ENCODE results near the gene TAOK2. TPM values are rescaled to one million over a fixed set of nuclear protein-coding genes. Genes with fewer than 3 reads are reported as not detected.

The TAOK2 gene
- total and polyA plus RNA-seq, 2 of the 13 experiments (the other 11 are each of a cell fraction or from before 2014, with no cell fraction given): 17.4 to 43.2 TPM

DNA sequence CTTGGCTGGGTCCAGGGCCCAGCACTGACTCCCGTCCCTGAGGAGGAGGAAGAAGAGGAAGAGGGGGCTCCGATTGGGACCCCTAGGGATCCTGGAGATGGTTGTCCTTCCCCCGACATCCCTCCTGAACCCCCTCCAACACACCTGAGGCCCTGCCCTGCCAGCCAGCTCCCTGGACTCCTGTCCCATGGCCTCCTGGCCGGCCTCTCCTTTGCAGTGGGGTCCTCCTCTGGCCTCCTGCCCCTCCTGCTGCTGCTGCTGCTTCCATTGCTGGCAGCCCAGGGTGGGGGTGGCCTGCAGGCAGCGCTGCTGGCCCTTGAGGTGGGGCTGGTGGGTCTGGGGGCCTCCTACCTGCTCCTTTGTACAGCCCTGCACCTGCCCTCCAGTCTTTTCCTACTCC lies 13.3 kb downstream of the TAOK2 start:
- WGBS (ENCODE audit: low lambda C conversion rate): 100% methylated on average over 3 of the region's 5 CpGs
- BruUV-seq (replicated peaks): no TSS peak
- Histone ChIP-seq H2AFZ (ENCODE audit: low read length) (no peak overlapping the region), H3K27me3 (ENCODE audit: control insufficient read depth in 1 of 2, insufficient read depth in 2 of 2, low read length in 2 of 2) (no peaks in the 10 kb centered on the region), H3K9me3 (ENCODE audit: low read length) (no peaks in the 10 kb centered on the region), H3K4me1 (ENCODE audit: insufficient read depth, low read length) (no peaks in the 10 kb centered on the region), H3K4me2 (ENCODE audit: low read depth, low read length) (no peak overlapping the region), H3K36me3 (replicated peaks in 1 of 2; ENCODE audit: control insufficient read depth in 1 of 2, insufficient read depth in 2 of 2, low read length in 2 of 2) (peaks cover 53 to 94% of the 10 kb centered on the region in 2 experiments), H3K27ac (ENCODE audit: extremely low read length, insufficient read depth, low read length) (no peak overlapping the region), H3K9ac (ENCODE audit: insufficient read depth, low read depth, low read length) (no peak overlapping the region), H3K4me3 (replicated peaks in 1 of 3; ENCODE audit: insufficient read depth in 1 of 3, low read depth in 2 of 3, low read length in 3 of 3) (no peak overlapping the region), H3K79me2 (ENCODE audit: insufficient read depth, low read length) (no peaks in the 10 kb centered on the region), H4K20me1 (ENCODE audit: insufficient read depth, low read length) (no peaks in the 10 kb centered on the region)
- ChIA-PET POLR2A (interaction anchor here (1.0 kb wide), 1 partner anchor 14 kb away, joined by 3 read pairs; the partner anchor contains the start of gene TAOK2), CTCF (ENCODE audit: low intra/inter-chr PET ratio, low total read pairs) (no interaction called here)
- FAIRE-seq (no peak), DNase-seq (ENCODE audit: low spot score) (no peak), ATAC-seq (no peak)
- TF ChIP-seq ZNF75D (CRISPR knock-in tag; IDR thresholded peaks at IDR 0.05; ENCODE audit: borderline replicate concordance): no peak
- TF ChIP-seq, protein P1, sequence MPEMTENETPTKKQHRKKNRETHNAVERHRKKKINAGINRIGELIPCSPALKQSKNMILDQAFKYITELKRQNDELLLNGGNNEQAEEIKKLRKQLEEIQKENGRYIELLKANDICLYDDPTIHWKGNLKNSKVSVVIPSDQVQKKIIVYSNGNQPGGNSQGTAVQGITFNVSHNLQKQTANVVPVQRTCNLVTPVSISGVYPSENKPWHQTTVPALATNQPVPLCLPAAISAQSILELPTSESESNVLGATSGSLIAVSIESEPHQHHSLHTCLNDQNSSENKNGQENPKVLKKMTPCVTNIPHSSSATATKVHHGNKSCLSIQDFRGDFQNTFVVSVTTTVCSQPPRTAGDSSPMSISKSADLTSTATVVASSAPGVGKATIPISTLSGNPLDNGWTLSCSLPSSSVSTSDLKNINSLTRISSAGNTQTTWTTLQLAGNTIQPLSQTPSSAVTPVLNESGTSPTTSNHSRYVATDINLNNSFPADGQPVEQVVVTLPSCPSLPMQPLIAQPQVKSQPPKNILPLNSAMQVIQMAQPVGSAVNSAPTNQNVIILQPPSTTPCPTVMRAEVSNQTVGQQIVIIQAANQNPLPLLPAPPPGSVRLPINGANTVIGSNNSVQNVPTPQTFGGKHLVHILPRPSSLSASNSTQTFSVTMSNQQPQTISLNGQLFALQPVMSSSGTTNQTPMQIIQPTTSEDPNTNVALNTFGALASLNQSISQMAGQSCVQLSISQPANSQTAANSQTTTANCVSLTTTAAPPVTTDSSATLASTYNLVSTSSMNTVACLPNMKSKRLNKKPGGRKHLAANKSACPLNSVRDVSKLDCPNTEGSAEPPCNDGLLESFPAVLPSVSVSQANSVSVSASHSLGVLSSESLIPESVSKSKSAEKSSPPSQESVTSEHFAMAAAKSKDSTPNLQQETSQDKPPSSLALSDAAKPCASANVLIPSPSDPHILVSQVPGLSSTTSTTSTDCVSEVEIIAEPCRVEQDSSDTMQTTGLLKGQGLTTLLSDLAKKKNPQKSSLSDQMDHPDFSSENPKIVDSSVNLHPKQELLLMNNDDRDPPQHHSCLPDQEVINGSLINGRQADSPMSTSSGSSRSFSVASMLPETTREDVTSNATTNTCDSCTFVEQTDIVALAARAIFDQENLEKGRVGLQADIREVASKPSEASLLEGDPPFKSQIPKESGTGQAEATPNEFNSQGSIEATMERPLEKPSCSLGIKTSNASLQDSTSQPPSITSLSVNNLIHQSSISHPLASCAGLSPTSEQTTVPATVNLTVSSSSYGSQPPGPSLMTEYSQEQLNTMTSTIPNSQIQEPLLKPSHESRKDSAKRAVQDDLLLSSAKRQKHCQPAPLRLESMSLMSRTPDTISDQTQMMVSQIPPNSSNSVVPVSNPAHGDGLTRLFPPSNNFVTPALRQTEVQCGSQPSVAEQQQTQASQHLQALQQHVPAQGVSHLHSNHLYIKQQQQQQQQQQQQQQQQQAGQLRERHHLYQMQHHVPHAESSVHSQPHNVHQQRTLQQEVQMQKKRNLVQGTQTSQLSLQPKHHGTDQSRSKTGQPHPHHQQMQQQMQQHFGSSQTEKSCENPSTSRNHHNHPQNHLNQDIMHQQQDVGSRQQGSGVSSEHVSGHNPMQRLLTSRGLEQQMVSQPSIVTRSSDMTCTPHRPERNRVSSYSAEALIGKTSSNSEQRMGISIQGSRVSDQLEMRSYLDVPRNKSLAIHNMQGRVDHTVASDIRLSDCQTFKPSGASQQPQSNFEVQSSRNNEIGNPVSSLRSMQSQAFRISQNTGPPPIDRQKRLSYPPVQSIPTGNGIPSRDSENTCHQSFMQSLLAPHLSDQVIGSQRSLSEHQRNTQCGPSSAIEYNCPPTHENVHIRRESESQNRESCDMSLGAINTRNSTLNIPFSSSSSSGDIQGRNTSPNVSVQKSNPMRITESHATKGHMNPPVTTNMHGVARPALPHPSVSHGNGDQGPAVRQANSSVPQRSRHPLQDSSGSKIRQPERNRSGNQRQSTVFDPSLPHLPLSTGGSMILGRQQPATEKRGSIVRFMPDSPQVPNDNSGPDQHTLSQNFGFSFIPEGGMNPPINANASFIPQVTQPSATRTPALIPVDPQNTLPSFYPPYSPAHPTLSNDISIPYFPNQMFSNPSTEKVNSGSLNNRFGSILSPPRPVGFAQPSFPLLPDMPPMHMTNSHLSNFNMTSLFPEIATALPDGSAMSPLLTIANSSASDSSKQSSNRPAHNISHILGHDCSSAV (CRISPR knock-in tag; IDR thresholded peaks at IDR 0.05; ENCODE audit: borderline replicate concordance): no peak
- TF ChIP-seq SP1 (IDR thresholded peaks at IDR 0.05): no peak
- no peak for TF ChIP-seq SP1 (CRISPR knock-in tag; IDR thresholded peaks at IDR 0.05)
- no peak for TF ChIP-seq SNAI1 (CRISPR knock-in tag; IDR thresholded peaks at IDR 0.05; ENCODE audit: borderline replicate concordance)
- no peak for TF ChIP-seq SALL2 (CRISPR knock-in tag; IDR thresholded peaks at IDR 0.05)
- no peak for TF ChIP-seq MBD4 (IDR thresholded peaks at IDR 0.05; ENCODE audit: borderline replicate concordance, low read length)
- in situ Hi-C loops (cut with HindIII; ENCODE audit: extremely low pct_ligation_motif_present, low pct_unique_long_range_greater_than_20kb): no loop called here
- intact Hi-C loops (cut with micrococcal nuclease; ENCODE audit: unreplicated experiment): no loop called here

Measured in HepG2 (cell line).